Common myeloid progenitor, CD34-positive (primary cell): ENCODE data around the gene KAT2B.
"Not testable (repeated sequence)": the region's sequence is repeated elsewhere in the genome, so short reads cannot be mapped to it uniquely, and the experiment has no call there.

Experiments
- CTCF ChIA-PET: fragments of 350-600 bp; sonication (Branson Sonifier 250); formaldehyde crosslinking; loops from one replicate; lab custom pipeline; 2021; ENCODE audit warnings: antibody characterized with exemption; lab: Charles Lee
- POLR2A ChIA-PET: fragments of 350-600 bp; sonication (Branson Sonifier 250); formaldehyde crosslinking; loops from one replicate; lab custom pipeline; 2021; ENCODE audit warnings: antibody characterized with exemption; lab: Charles Lee
- DNase-seq, 3 donors: peaks; one replicate each; pipeline versions ENCODE4 v3.0.0 to v3.0.0-alpha.2; 2013
- H3K27ac ChIP-seq, 2 experiments: 1 replicate in 1 of 2; 2 replicates in 1 of 2; pipeline ENCODE4 v1.7.0; 2013; ENCODE audit warnings: inconsistent platforms in 2 of 2, low read length in 2 of 2, mild to moderate bottlenecking in 2 of 2, low read depth in 1 of 2, moderate library complexity in 1 of 2; ENCODE audit not compliant: severe bottlenecking in 2 of 2, insufficient read depth in 1 of 2, poor library complexity in 1 of 2
- H3K27me3 ChIP-seq, 5 experiments: replicated peaks in 2 of 5; 1 replicate in 3 of 5; 2 replicates in 2 of 5; pipeline versions ENCODE4 v1.6.1 to v1.7.0; 2013; ENCODE audit warnings: low read length in 4 of 5, mild to moderate bottlenecking in 2 of 5, moderate library complexity in 2 of 5, inconsistent platforms in 1 of 5; ENCODE audit not compliant: insufficient read depth in 5 of 5, control insufficient read depth in 4 of 5
- H3K36me3 ChIP-seq, 4 experiments: 1 replicate in 2 of 4; 2 replicates in 2 of 4; pipeline versions ENCODE4 v1.6.1 to v1.7.0; 2013; ENCODE audit warnings: low read length in 3 of 4, control low read depth in 1 of 4, mild to moderate bottlenecking in 1 of 4; ENCODE audit not compliant: control insufficient read depth in 4 of 4, insufficient read depth in 4 of 4
- H3K4me1 ChIP-seq, 4 experiments: 1 replicate in 3 of 4; 2 replicates in 1 of 4; pipeline versions ENCODE4 v1.6.1 to v1.7.1; 2013; ENCODE audit warnings: low read length in 3 of 4, mild to moderate bottlenecking in 3 of 4, control low read depth in 1 of 4, inconsistent platforms in 1 of 4, moderate library complexity in 1 of 4; ENCODE audit not compliant: control insufficient read depth in 4 of 4, insufficient read depth in 4 of 4; ENCODE audit errors: control extremely low read depth in 1 of 4
- H3K4me3 ChIP-seq, 7 experiments: 1 replicate in 4 of 7; 2 replicates in 3 of 7; pipeline versions ENCODE4 v1.5.1 to v1.7.0; 2013; ENCODE audit warnings: mild to moderate bottlenecking in 7 of 7, low read length in 6 of 7, moderate library complexity in 6 of 7, inconsistent platforms in 2 of 7, low read depth in 2 of 7, control low read depth in 1 of 7; ENCODE audit not compliant: insufficient read depth in 4 of 7, control insufficient read depth in 1 of 7; ENCODE audit errors: extremely low read depth in 1 of 7
- H3K9me3 ChIP-seq, 5 experiments: 1 replicate in 4 of 5; 2 replicates in 1 of 5; pipeline versions ENCODE4 v1.6.1 to v1.7.1; 2013; ENCODE audit warnings: low read length in 4 of 5, mild to moderate bottlenecking in 2 of 5, inconsistent platforms in 1 of 5, low read depth in 1 of 5, moderate library complexity in 1 of 5; ENCODE audit not compliant: control insufficient read depth in 4 of 5, insufficient read depth in 2 of 5; ENCODE audit errors: control extremely low read depth in 1 of 5
- WGBS: methylation state at CpG from one replicate; pipeline ENCODE4 v1.1.5; 2013; ENCODE audit not compliant: insufficient coverage; 5-methylcytosine and 5-hydroxymethylcytosine counted together

The KAT2B gene

GRCh38 chr3:20041197-20041780 is 1.0 kb downstream of the KAT2B start:
- Histone ChIP-seq H3K4me3 (peak overlapping the region; percentile 77 to 86 (median 82)), H3K9me3 (no peaks in the 10 kb centered on the region), H3K27me3 (no peaks in the 10 kb centered on the region), H3K36me3 (no peaks in the 10 kb centered on the region), H3K27ac (peak overlapping the region in 1 of 2 experiments; percentile 75), H3K4me1 (peaks cover 20 to 52% (median 40%) of the 10 kb centered on the region in 4 experiments)
- WGBS = 0% methylated on average over 13 of the region's 28 CpGs
- peak; percentile 78 to 90 (median 86) for DNase-seq
- POLR2A ChIA-PET = interaction anchor here (0.5 to 0.8 kb wide), 4 partner anchors 8 to 721 kb away, joined by 3 to 5 read pairs (median 4); no protein-coding TSS in a partner anchor
- CTCF ChIA-PET = interaction anchor here (0.6 to 2.4 kb wide), 10 partner anchors 10 to 156 kb away, joined by 3 to 9 read pairs (median 3); no protein-coding TSS in a partner anchor

- DNase-seq = no peak
- Histone ChIP-seq H3K9me3 (no peaks in the 10 kb centered on the region), H3K4me1 (peaks cover 20 to 56% (median 40%) of the 10 kb centered on the region in 4 experiments), H3K27me3 (no peaks in the 10 kb centered on the region), H3K27ac (no peak overlapping the region), H3K4me3 (no peak overlapping the region), H3K36me3 (no peaks in the 10 kb centered on the region)
- POLR2A ChIA-PET = interaction anchor here (0.6 kb wide), 1 partner anchor 85 kb away, joined by 5 read pairs; no protein-coding TSS in a partner anchor
- 69% methylated on average over 3 of the region's 5 CpGs for WGBS
- CTCF ChIA-PET = interaction anchor here (1.1 to 2.6 kb wide), 6 partner anchors 9 to 157 kb away, joined by 3 to 9 read pairs (median 7); no protein-coding TSS in a partner anchor
Observed at GRCh38 chr3:20042331-20042730, 2.1 kb downstream of the KAT2B start.

- Histone ChIP-seq H3K27ac (peak overlapping the region in 1 of 2 experiments; percentile 54), H3K4me1 (peaks cover 13 to 60% (median 38%) of the 10 kb centered on the region in 4 experiments), H3K27me3 (no peaks in the 10 kb centered on the region), H3K36me3 (no peaks in the 10 kb centered on the region), H3K4me3 (peak overlapping the region in 5 of 7 experiments; percentile 26 to 67 (median 40)), H3K9me3 (no peaks in the 10 kb centered on the region)
- POLR2A ChIA-PET = interaction anchor here (0.6 kb wide), 1 partner anchor 60 kb away, joined by 3 read pairs; no protein-coding TSS in a partner anchor
- CTCF ChIA-PET = interaction anchor here (2.6 kb wide), 1 partner anchor 10 kb away, joined by 9 read pairs; no protein-coding TSS in a partner anchor
- 3% methylated on average over 3 of the region's 4 CpGs for WGBS
- DNase-seq = peak; percentile 68 to 80 (median 80)
Observed at GRCh38 chr3:20043396-20043795, 3.1 kb downstream of the KAT2B start.

GRCh38 chr3:20043825-20044224 is 3.6 kb downstream of the KAT2B start:
- H3K27me3 ChIP-seq = no peaks in the 10 kb centered on the region
- 97% methylated on average over 3 of the region's 4 CpGs for WGBS
- no peak for DNase-seq
- H3K27ac ChIP-seq = peak overlapping the region in 1 of 2 experiments; percentile 54
- POLR2A ChIA-PET = no interaction called here
- H3K4me3 ChIP-seq = peak overlapping the region in 5 of 7 experiments; percentile 26 to 67 (median 40)
- no peaks in the 10 kb centered on the region for H3K36me3 ChIP-seq
- peaks cover 9 to 58% (median 34%) of the 10 kb centered on the region in 4 experiments for H3K4me1 ChIP-seq
- CTCF ChIA-PET = interaction anchor here (2.6 kb wide), 1 partner anchor 10 kb away, joined by 9 read pairs; no protein-coding TSS in a partner anchor
- H3K9me3 ChIP-seq = no peaks in the 10 kb centered on the region

GRCh38 chr3:20045141-20045540 is 4.9 kb downstream of the KAT2B start:
- H3K27ac ChIP-seq, H3K36me3 ChIP-seq, H3K27me3 ChIP-seq, H3K4me3 ChIP-seq, DNase-seq, POLR2A ChIA-PET, H3K9me3 ChIP-seq: not testable (repeated sequence)
- peaks cover 7 to 52% (median 32%) of the 10 kb centered on the region in 4 experiments for H3K4me1 ChIP-seq
- CTCF ChIA-PET = interaction anchor here (2.6 kb wide), 1 partner anchor 8 kb away, joined by 9 read pairs; no protein-coding TSS in a partner anchor
- WGBS = 92% methylated on average over 2 of the region's 3 CpGs

GRCh38 chr3:20046556-20046955 is 6.3 kb downstream of the KAT2B start:
- 100% methylated on average over 1 of the region's 1 CpG for WGBS
- POLR2A ChIA-PET = no interaction called here
- no peak for DNase-seq
- CTCF ChIA-PET = no interaction called here
- Histone ChIP-seq H3K27ac (no peak overlapping the region), H3K9me3 (no peaks in the 10 kb centered on the region), H3K27me3 (no peaks in the 10 kb centered on the region), H3K36me3 (no peaks in the 10 kb centered on the region), H3K4me3 (no peak overlapping the region), H3K4me1 (peaks cover 7 to 45% (median 25%) of the 10 kb centered on the region in 4 experiments)

GRCh38 chr3:20047341-20047779 is 7.1 kb downstream of the KAT2B start:
- ChIA-PET POLR2A (interaction anchor here (0.5 kb wide), 1 partner anchor 166 kb away, joined by 3 read pairs; no protein-coding TSS in a partner anchor), CTCF (no interaction called here)
- H3K36me3 ChIP-seq = no peaks in the 10 kb centered on the region
- no peak overlapping the region for H3K4me3 ChIP-seq
- H3K27me3 ChIP-seq = no peaks in the 10 kb centered on the region
- no peaks in the 10 kb centered on the region for H3K9me3 ChIP-seq
- DNase-seq = no peak
- H3K4me1 ChIP-seq = peaks cover 4 to 38% (median 20%) of the 10 kb centered on the region in 4 experiments
- H3K27ac ChIP-seq = no peak overlapping the region
- WGBS = 86% methylated on average over 1 of the region's 7 CpGs
